H1 (cell line): ENCODE data around the gene SCAMP2. TPM values are rescaled to one million over a fixed set of nuclear protein-coding genes. Genes with fewer than 3 reads are reported as not detected.

Source experiments
- CTCF ChIA-PET: fragments of 300-600 bp; sonication (Branson Sonifier 250); formaldehyde crosslinking; loops from one replicate; lab custom pipeline; 2021; ENCODE audit not compliant: partially characterized antibody; lab: Charles Lee
- POLR2A ChIA-PET: fragments of 300-600 bp; sonication (Branson Sonifier 250); formaldehyde crosslinking; loops from one replicate; lab custom pipeline; 2021; ENCODE audit warnings: inconsistent platforms; ENCODE audit not compliant: partially characterized antibody; lab: Charles Lee
- DNase-seq, 2 experiments: peaks; one replicate each; pipeline versions ENCODE4 v3.0.0 to v3.0.0-alpha.2; 2010 to 2022; ENCODE audit warnings: low spot score in 2 of 2, low read depth in 1 of 2, mixed read lengths in 1 of 2
- FAIRE-seq: peaks from 2 replicates; lab custom pipeline; 2011; peaks lifted over from hg19 to GRCh38; lab: Jason Lieb, UNC
- H2AFZ ChIP-seq: 2 replicates; pipeline ENCODE4 v1.8.1; 2012; ENCODE audit warnings: low read length, inconsistent platforms
- H2AK5ac ChIP-seq: 2 replicates; pipeline ENCODE4 v1.6.1; 2013; ENCODE audit warnings: low read depth, low read length
- H2BK120ac ChIP-seq: replicated peaks from 2 replicates; pipeline ENCODE3; 2013; ENCODE audit warnings: low read depth, low read length, inconsistent platforms
- H2BK12ac ChIP-seq: 2 replicates; pipeline ENCODE4 v1.6.1; 2013; ENCODE audit warnings: low read depth, low read length
- H2BK15ac ChIP-seq: 2 replicates; pipeline ENCODE4 v1.6.1; 2013; ENCODE audit warnings: low read length
- H2BK20ac ChIP-seq: 2 replicates; pipeline ENCODE4 v1.6.1; 2013; ENCODE audit warnings: low read length
- H2BK5ac ChIP-seq: 2 replicates; pipeline ENCODE4 v1.6.1; 2013; ENCODE audit warnings: low read depth, low read length
- H3K14ac ChIP-seq: 2 replicates; pipeline ENCODE4 v1.6.1; 2013; ENCODE audit warnings: inconsistent platforms; ENCODE audit not compliant: insufficient read length
- H3K18ac ChIP-seq: 2 replicates; pipeline ENCODE4 v1.6.1; 2013; ENCODE audit warnings: low read length; ENCODE audit errors: extremely low read depth
- H3K23ac ChIP-seq: 2 replicates; pipeline ENCODE4 v1.6.1; 2013; ENCODE audit warnings: inconsistent platforms; ENCODE audit not compliant: insufficient read length
- H3K23me2 ChIP-seq: 2 replicates; pipeline ENCODE4 v1.6.1; 2013; ENCODE audit warnings: low read depth, low read length
- H3K27ac ChIP-seq: 2 replicates; pipeline ENCODE4 v1.6.1; 2011; ENCODE audit warnings: low read depth, low read length, inconsistent platforms
- H3K27me3 ChIP-seq, 4 experiments: replicated peaks in 1 of 4; 1 replicate in 1 of 4; 2 replicates in 3 of 4; pipeline versions ENCODE4 v1.6.1 to v1.8.1; 2011 to 2013; ENCODE audit warnings: low read length in 3 of 4, mild to moderate bottlenecking in 3 of 4, inconsistent platforms in 2 of 4, mixed read lengths in 2 of 4, moderate library complexity in 1 of 4; ENCODE audit not compliant: control insufficient read depth in 3 of 4, insufficient read depth in 3 of 4; ENCODE audit errors: extremely low read depth in 1 of 4
- H3K36me3 ChIP-seq, 4 experiments: 2 replicates each; pipeline versions ENCODE4 v1.6.1 to v1.8.1; 2011 to 2013; ENCODE audit warnings: mild to moderate bottlenecking in 4 of 4, low read length in 3 of 4, moderate library complexity in 2 of 4, control low read depth in 1 of 4, inconsistent platforms in 1 of 4; ENCODE audit not compliant: insufficient read depth in 4 of 4, control insufficient read depth in 2 of 4
- H3K4ac ChIP-seq: replicated peaks from 2 replicates; pipeline ENCODE3; 2013; ENCODE audit warnings: low read length, low read depth, mixed read lengths, inconsistent platforms; ENCODE audit not compliant: insufficient read length
- H3K4me1 ChIP-seq, 4 experiments: replicated peaks in 1 of 4; 1 replicate in 1 of 4; 2 replicates in 3 of 4; pipeline versions ENCODE4 v1.6.1 to v1.8.1; 2011 to 2013; ENCODE audit warnings: low read length in 3 of 4, inconsistent platforms in 2 of 4, mixed read lengths in 1 of 4; ENCODE audit not compliant: insufficient read depth in 4 of 4, control insufficient read depth in 3 of 4
- H3K4me2 ChIP-seq, 2 experiments: 2 replicates each; pipeline versions ENCODE4 v1.6.1 to v1.8.1; 2011 to 2013; ENCODE audit warnings: low read depth in 2 of 2, low read length in 2 of 2, control low read depth in 1 of 2, inconsistent platforms in 1 of 2, mild to moderate bottlenecking in 1 of 2; ENCODE audit not compliant: insufficient read depth in 1 of 2
- H3K4me3 ChIP-seq, 4 experiments: fragments of 200-600, 300-600 bp in 1 of 4; sonication (generic), shearing (Covaris generic), sonication (Bioruptor Twin) in 1 of 4; 2 replicates each; pipeline versions ENCODE4 v1.5.1 to v1.8.1; 2011 to 2016; ENCODE audit warnings: low read length in 4 of 4, low read depth in 3 of 4, control low read depth in 2 of 4, inconsistent platforms in 2 of 4, mild to moderate bottlenecking in 2 of 4, mixed read lengths in 1 of 4, moderate library complexity in 1 of 4; ENCODE audit not compliant: insufficient read depth in 2 of 4; ENCODE audit errors: extremely low read depth in 1 of 4
- H3K56ac ChIP-seq: replicated peaks from 2 replicates; pipeline ENCODE3; 2013; ENCODE audit warnings: low read depth, mild to moderate bottlenecking, mixed read lengths, low read length, inconsistent platforms; ENCODE audit not compliant: insufficient read length
- H3K79me1 ChIP-seq: 2 replicates; pipeline ENCODE4 v1.6.1; 2013; ENCODE audit warnings: low read depth, low read length, control low read depth
- H3K79me2 ChIP-seq, 2 experiments: 2 replicates each; pipeline versions ENCODE4 v1.6.1 to v1.8.1; 2012 to 2013; ENCODE audit warnings: low read length in 2 of 2, mild to moderate bottlenecking in 2 of 2, inconsistent platforms in 1 of 2; ENCODE audit not compliant: insufficient read depth in 2 of 2, control insufficient read depth in 1 of 2
- H3K9ac ChIP-seq, 4 experiments: replicated peaks in 1 of 4; 1 replicate in 1 of 4; 2 replicates in 3 of 4; pipeline versions ENCODE4 v1.6.1 to v1.8.1; 2011 to 2013; ENCODE audit warnings: low read depth in 3 of 4, low read length in 3 of 4, control low read depth in 2 of 4, mild to moderate bottlenecking in 2 of 4, moderate library complexity in 2 of 4, inconsistent platforms in 1 of 4; ENCODE audit errors: extremely low read depth in 1 of 4
- H3K9me3 ChIP-seq, 2 experiments: 2 replicates each; pipeline versions ENCODE4 v1.6.1 to v1.8.1; 2012 to 2013; ENCODE audit warnings: mild to moderate bottlenecking in 2 of 2, moderate library complexity in 2 of 2, control low read depth in 1 of 2, inconsistent platforms in 1 of 2, low read depth in 1 of 2, low read length in 1 of 2, mixed read lengths in 1 of 2; ENCODE audit not compliant: insufficient read depth in 2 of 2
- H4K20me1 ChIP-seq, 2 experiments: replicated peaks in 1 of 2; 2 replicates each; pipeline versions ENCODE3 to v1.8.1; 2011 to 2013; ENCODE audit warnings: inconsistent platforms in 2 of 2, low read length in 2 of 2, mild to moderate bottlenecking in 1 of 2; ENCODE audit not compliant: insufficient read depth in 2 of 2, control insufficient read depth in 1 of 2
- H4K5ac ChIP-seq: 2 replicates; pipeline ENCODE4 v1.6.1; 2013; ENCODE audit warnings: low read length, low read depth, mixed read lengths, inconsistent platforms; ENCODE audit not compliant: insufficient read length
- H4K8ac ChIP-seq: 2 replicates; pipeline ENCODE4 v1.8.0; 2013; ENCODE audit warnings: mild to moderate bottlenecking, moderate library complexity, low read length, inconsistent platforms; ENCODE audit not compliant: insufficient read depth; ENCODE audit errors: extremely low read depth
- H4K91ac ChIP-seq: replicated peaks from 2 replicates; pipeline ENCODE3; 2013; ENCODE audit warnings: low read length, mixed read lengths, inconsistent platforms; ENCODE audit not compliant: insufficient read length
- ASH2L ChIP-seq: fragments of 200-600, 300-600 bp; sonication (generic); IDR thresholded peaks from one replicate; pipeline ENCODE4 v1.7.1; 2017; ENCODE audit warnings: low read length
- BACH1 ChIP-seq: IDR thresholded peaks from 2 replicates; pipeline ENCODE4 v1.6.1; 2012; ENCODE audit warnings: low read length, improper control_type of control experiment
- CREB1 ChIP-seq: IDR thresholded peaks from 2 replicates; pipeline ENCODE4 v1.6.1; 2012; ENCODE audit warnings: inconsistent platforms
- EGR1 ChIP-seq: IDR thresholded peaks from 2 replicates; pipeline ENCODE4 v1.6.1; 2011; ENCODE audit warnings: low read depth, low read length, borderline replicate concordance
- HDAC6 ChIP-seq: IDR thresholded peaks from one replicate; pipeline ENCODE4 v1.7.1; 2012; ENCODE audit warnings: low read depth, mild to moderate bottlenecking, inconsistent platforms, low read length, moderate library complexity
- POU5F1 ChIP-seq: IDR thresholded peaks from 2 replicates; pipeline ENCODE4 v1.6.1; 2011; ENCODE audit warnings: low read depth, mild to moderate bottlenecking, low read length, moderate library complexity
- RBBP5 ChIP-seq: IDR thresholded peaks from 2 replicates; pipeline ENCODE4 v1.7.1; 2012; ENCODE audit warnings: low read depth, mild to moderate bottlenecking, inconsistent platforms, low read length, moderate library complexity, borderline replicate concordance
- RFX5 ChIP-seq: IDR thresholded peaks from 2 replicates; pipeline ENCODE4 v1.6.1; 2011; ENCODE audit warnings: low read depth, low read length, improper control_type of control experiment, borderline replicate concordance
- RXRA ChIP-seq: IDR thresholded peaks from 2 replicates; pipeline ENCODE4 v1.6.1; 2011; ENCODE audit warnings: low read depth, mild to moderate bottlenecking, low read length, moderate library complexity; ENCODE audit not compliant: insufficient read depth
- SIX5 ChIP-seq: IDR thresholded peaks from 2 replicates; pipeline ENCODE4 v1.6.1; 2011; ENCODE audit warnings: mild to moderate bottlenecking, low read depth, low read length
- SUZ12 ChIP-seq: fragments of 200-600 bp; sonication (generic); IDR thresholded peaks from 2 replicates; pipeline ENCODE4 v1.6.1; 2012; ENCODE audit warnings: mild to moderate bottlenecking, inconsistent platforms, low read length, moderate library complexity, mixed read lengths
- TAF1 ChIP-seq: IDR thresholded peaks from 2 replicates; pipeline ENCODE4 v1.6.1; 2011; ENCODE audit warnings: mild to moderate bottlenecking, low read depth, low read length
- WGBS, 2 experiments: shearing (Covaris generic) in 1 of 2; methylation state at CpG; one replicate each; pipeline versions ENCODE4 v1.1.6 to v1.1.7; 2013 to 2015; ENCODE audit warnings: low lambda C conversion rate in 2 of 2, mixed read lengths in 2 of 2, inconsistent platforms in 1 of 2, low coverage in 1 of 2, missing lambda C conversion rate in 1 of 2; ENCODE audit not compliant: insufficient replicate concordance in 2 of 2, insufficient coverage in 1 of 2, insufficient read length in 1 of 2; ENCODE audit errors: extremely low coverage in 1 of 2, missing lambda C conversion rate in 1 of 2; 5-methylcytosine and 5-hydroxymethylcytosine counted together
- polyA plus RNA-seq, 7 experiments: library from polyadenylated mRNA; depleted of rRNA in 3 of 7; stranded (reverse) in 5 of 7; unstranded in 2 of 7; fragments of >200 nt in 5 of 7; fragments of 200-250 nt in 2 of 7; gene quantifications; 1 replicate in 5 of 7; 2 replicates in 1 of 7; 4 replicates in 1 of 7; pipeline versions ENCODE4 v1.2.1 to v1.2.3, GENCODE V29; 2011 to 2013; ENCODE audit warnings: missing spikeins in 2 of 7, mixed read lengths in 2 of 7
- total RNA-seq: library from RNA; stranded (reverse); fragmentation: NEBNext Ultra II Directional; extraction: Animal tissue kit (Norgen Biotek cat#: 25700); gene quantifications from 2 replicates; pipeline ENCODE4 v1.2.1, GENCODE V29; 2021
- TF ChIP-seq, protein P1 (sequence below): IDR thresholded peaks from 2 replicates; pipeline ENCODE4 v1.6.1; 2012; ENCODE audit warnings: low read length, inconsistent platforms

SCAMP2 gene
- total and polyA plus RNA-seq, 2 of the 8 experiments (the other 6 are each of a cell fraction or from before 2014, with no cell fraction given), result 41.7 to 131 TPM

- Histone ChIP-seq H4K91ac (no peak overlapping the region), H2BK20ac (no peak overlapping the region), H2BK5ac (no peak overlapping the region), H2BK12ac (no peak overlapping the region), H3K27me3 (peaks cover 0 to 15% (median 5%) of the 10 kb centered on the region in 4 experiments; a peak in 5 of 7 replicates), H4K5ac (no peak overlapping the region), H4K8ac (no peak overlapping the region), H3K23ac (no peak overlapping the region), H3K27ac (no peak overlapping the region), H3K9me3 (no peaks in the 10 kb centered on the region), H3K4me2 (no peak overlapping the region), H3K23me2 (0 out of 2 replicates have a peak, but pooled peaks cover 2% of the 10 kb centered on the region), H3K4ac (no peak overlapping the region), H3K79me2 (no peaks in the 10 kb centered on the region), H2BK120ac (no peak overlapping the region), H3K79me1 (no peaks in the 10 kb centered on the region), H3K14ac (no peak overlapping the region), H3K56ac (no peak overlapping the region), H3K4me1 (peaks cover 0 to 12% (median 6%) of the 10 kb centered on the region in 4 experiments; a peak in 6 of 7 replicates), H2AK5ac (no peak overlapping the region), H2AFZ (no peak overlapping the region), H2BK15ac (no peak overlapping the region; the same call in 1 of the 2 replicates), H4K20me1 (no peaks in the 10 kb centered on the region), H3K4me3 (no peak overlapping the region), H3K9ac (no peak overlapping the region), H3K36me3 (no peaks in the 10 kb centered on the region), H3K18ac (no peak overlapping the region)
- FAIRE-seq (no peak), DNase-seq (no peak)
- CTCF ChIA-PET, result interaction anchor here (1.0 to 15.7 kb wide), 15 partner anchors 9 to 189 kb away, joined by 3 to 135 read pairs (median 8); no protein-coding TSS in a partner anchor
- POLR2A ChIA-PET, result interaction anchor here (1.1 to 2.6 kb wide), 7 partner anchors 10 to 202 kb away, joined by 3 to 10 read pairs (median 3); no protein-coding TSS in a partner anchor
- 87% methylated on average over 5 of the region's 5 CpGs; no CpG with 5 or more reads in 1 of the 2 experiments for WGBS, 2 experiments
- TF ChIP-seq BACH1 (no peak), EGR1 (no peak), SIX5 (no peak), RBBP5 (no peak), TAF1 (no peak), CREB1 (no peak), SUZ12 (no peak), RFX5 (no peak), RXRA (no peak), ASH2L (no peak), POU5F1 (no peak), HDAC6 (no peak)
- TF ChIP-seq, protein P1, sequence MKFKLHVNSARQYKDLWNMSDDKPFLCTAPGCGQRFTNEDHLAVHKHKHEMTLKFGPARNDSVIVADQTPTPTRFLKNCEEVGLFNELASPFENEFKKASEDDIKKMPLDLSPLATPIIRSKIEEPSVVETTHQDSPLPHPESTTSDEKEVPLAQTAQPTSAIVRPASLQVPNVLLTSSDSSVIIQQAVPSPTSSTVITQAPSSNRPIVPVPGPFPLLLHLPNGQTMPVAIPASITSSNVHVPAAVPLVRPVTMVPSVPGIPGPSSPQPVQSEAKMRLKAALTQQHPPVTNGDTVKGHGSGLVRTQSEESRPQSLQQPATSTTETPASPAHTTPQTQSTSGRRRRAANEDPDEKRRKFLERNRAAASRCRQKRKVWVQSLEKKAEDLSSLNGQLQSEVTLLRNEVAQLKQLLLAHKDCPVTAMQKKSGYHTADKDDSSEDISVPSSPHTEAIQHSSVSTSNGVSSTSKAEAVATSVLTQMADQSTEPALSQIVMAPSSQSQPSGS, result no peak
These were observed 53.1 kb downstream of the SCAMP2 start for GRCh38 chr15:74820056-74820455.
